NCI-H526 treated with DMSO at 0.1 percent for 48 hours (cell line): ENCODE results near the gene SETD2.
"Not testable (repeated sequence)": the region's sequence is repeated elsewhere in the genome, so short reads cannot be mapped to it uniquely, and the experiment has no call there.

Experiments
- DNase-seq: peaks from one replicate; lab custom pipeline; 2025; lab: John Stamatoyannopoulos, UW

Gene SETD2, protein sequence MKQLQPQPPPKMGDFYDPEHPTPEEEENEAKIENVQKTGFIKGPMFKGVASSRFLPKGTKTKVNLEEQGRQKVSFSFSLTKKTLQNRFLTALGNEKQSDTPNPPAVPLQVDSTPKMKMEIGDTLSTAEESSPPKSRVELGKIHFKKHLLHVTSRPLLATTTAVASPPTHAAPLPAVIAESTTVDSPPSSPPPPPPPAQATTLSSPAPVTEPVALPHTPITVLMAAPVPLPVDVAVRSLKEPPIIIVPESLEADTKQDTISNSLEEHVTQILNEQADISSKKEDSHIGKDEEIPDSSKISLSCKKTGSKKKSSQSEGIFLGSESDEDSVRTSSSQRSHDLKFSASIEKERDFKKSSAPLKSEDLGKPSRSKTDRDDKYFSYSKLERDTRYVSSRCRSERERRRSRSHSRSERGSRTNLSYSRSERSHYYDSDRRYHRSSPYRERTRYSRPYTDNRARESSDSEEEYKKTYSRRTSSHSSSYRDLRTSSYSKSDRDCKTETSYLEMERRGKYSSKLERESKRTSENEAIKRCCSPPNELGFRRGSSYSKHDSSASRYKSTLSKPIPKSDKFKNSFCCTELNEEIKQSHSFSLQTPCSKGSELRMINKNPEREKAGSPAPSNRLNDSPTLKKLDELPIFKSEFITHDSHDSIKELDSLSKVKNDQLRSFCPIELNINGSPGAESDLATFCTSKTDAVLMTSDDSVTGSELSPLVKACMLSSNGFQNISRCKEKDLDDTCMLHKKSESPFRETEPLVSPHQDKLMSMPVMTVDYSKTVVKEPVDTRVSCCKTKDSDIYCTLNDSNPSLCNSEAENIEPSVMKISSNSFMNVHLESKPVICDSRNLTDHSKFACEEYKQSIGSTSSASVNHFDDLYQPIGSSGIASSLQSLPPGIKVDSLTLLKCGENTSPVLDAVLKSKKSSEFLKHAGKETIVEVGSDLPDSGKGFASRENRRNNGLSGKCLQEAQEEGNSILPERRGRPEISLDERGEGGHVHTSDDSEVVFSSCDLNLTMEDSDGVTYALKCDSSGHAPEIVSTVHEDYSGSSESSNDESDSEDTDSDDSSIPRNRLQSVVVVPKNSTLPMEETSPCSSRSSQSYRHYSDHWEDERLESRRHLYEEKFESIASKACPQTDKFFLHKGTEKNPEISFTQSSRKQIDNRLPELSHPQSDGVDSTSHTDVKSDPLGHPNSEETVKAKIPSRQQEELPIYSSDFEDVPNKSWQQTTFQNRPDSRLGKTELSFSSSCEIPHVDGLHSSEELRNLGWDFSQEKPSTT (N-terminal part only)

DNA sequence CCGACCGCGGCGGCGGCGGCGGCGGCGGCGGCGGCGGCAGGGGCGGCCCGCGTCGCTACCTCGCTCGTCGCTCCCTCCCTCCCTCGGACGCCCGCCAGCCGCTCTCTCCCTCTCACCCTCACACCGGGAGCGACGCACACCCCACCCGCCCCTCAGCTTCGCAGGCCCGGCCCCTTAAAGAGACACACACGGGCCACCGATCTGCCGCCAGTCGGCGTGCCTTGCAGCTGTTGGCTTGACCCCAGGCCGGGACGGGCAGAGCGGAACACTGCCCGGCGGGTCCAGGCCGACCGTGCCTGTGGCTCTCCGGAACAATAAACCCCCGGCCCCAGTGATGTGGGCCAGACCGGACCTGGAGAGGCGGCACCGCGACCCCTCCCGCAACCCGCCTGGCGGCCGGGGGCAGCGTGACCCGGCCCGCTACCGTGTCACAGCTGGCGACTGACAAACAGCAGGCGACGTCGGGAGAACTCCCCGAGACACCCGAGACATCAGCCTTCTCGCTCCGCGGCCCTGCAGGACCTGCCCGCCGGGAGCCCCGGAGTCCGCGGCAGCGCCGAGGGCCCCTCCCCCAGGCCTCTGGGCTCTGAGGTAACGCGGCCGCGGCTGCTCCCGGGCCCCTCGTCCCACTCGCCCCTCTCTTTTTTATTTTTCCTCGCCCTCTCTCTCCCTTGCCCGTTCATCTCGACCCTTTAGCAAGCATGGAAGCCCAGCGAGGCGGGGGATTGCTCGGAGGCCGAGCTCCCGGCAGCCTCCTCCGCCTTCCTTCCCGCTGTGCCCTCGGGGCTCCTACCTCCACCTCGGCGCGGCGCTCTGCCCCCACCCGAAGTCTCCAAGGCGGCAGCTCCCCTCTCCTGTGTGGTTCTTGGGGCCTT, at the start of gene SETD2:
TSS of gene SETD2 (minus strand) at position 107 of the 875 bp plus-strand sequence. CDS start 189 bp downstream, outside the sequence.
- DNase-seq: peak; percentile 88

DNA sequence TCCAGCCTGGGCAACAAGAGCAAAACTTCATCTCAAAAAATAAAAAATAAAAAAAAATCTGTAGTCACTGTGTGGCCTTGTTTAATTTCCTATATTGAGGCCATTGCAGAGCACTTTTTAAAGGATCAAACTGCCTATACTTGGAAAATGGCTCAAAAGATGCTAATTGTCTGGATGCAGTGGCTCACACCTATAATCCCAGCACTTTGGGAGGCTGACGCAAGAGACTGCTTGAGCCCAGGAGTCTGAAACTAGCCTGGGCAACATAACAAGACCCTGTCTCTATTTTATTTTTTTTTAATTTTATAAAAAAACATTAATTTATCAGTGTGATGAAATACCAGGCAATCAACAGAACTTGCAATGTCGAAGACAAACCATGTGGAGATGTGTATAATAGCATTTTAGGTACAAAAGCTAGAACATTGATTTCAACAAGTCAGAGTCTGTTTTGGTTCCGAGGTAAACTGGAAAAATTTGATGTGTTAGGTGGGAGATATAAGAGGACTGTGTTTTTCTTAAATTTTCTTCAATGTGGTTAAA, 47.0 kb upstream of the SETD2 start:
- DNase-seq: no peak

DNA sequence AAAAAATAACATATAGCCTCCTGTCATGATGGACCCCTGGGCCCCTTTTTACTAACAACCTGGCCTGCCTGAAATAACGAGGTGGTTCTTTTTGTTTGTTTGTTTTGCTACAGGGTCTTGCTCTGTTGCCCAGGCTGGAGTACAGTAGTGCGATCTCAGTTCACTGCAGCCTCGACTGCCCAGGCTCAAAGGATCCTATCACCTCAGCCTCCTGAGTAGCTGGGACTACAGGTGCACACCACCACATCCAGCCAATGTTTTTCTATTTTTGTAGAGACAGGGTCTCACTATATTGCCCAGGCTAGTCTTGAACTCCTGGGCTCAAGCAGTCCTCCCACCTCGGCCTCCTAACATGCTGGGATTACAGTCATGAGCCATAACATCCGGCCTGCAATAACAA, 42.1 kb upstream of the SETD2 start:
- not testable (repeated sequence) for DNase-seq

DNA sequence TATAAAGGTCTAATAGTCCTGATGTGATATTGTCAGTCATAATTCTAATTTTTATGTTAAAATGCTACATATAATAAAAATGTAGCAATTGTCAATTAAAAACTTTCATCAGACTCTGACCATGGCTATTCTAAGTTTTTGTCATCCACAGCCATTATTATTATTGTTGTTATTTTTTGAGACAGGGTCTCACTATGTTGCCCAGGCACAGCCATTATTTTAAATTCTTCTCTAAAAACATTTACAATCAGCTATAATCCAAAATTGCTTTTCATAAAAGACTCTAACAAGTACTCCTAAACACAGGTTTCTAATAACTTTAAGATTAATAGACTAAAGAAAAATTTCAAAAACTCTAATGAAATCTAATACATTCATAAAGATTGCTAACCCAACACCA, 41.0 kb upstream of the SETD2 start:
- DNase-seq: no peak

DNA sequence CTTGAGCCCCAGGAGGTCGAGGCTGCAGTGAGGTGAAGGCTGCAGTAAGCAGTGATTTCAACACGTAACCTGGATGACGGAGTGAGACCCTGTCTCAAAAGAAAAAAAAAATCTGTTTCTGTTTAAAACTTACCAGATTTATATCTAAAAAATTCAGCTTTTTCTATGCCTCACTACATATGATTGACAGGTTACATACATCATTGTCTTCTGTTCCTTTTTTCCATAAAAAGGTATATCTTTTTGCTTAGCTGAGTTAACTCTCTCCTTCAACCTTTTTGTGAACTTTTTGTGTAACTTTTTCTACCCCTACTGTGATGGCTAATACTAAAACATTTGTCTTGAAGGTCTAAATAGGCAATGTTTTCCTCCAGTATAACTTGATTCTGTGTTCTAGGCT, 38.6 kb upstream of the SETD2 start:
- DNase-seq: no peak

DNA sequence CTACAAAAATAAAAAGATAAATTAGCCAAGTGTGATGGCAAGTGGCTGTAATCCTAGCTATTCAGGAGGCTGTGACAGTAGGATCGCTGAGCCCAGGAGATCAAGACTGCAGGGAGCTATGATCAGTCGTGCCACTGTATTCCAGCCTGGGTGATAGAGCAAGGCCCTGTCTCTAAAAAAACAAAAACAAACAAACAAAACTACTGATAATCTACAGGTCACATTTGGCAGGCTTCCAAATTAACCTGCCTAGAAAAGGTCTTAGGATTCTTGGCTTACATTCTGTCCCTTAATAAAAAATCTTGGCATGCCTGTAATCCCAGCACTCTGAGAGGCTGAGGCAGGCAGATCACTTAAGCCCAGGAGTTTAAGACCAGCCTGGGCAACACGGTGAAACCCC, 33.4 kb upstream of the SETD2 start:
- DNase-seq: no peak

DNA sequence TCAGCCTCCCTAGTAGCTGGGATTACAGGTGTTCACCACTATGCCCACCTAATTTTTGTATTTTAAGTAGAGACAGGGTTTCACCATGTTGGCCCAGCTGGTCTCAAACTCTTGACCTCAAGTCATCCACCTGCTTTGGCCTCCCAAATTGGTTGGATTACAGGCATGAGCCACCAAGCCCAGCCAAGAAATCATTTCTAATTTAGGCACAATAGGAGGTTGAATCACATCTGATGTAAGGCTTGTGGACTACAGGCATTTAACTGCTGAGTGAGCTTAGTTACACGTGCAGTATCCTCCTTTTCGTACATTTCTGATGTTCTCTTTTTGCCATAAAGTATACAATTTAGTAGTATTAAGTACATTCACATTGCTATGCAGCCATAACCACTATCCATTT, 31.1 kb upstream of the SETD2 start:
- DNase-seq: no peak

DNA sequence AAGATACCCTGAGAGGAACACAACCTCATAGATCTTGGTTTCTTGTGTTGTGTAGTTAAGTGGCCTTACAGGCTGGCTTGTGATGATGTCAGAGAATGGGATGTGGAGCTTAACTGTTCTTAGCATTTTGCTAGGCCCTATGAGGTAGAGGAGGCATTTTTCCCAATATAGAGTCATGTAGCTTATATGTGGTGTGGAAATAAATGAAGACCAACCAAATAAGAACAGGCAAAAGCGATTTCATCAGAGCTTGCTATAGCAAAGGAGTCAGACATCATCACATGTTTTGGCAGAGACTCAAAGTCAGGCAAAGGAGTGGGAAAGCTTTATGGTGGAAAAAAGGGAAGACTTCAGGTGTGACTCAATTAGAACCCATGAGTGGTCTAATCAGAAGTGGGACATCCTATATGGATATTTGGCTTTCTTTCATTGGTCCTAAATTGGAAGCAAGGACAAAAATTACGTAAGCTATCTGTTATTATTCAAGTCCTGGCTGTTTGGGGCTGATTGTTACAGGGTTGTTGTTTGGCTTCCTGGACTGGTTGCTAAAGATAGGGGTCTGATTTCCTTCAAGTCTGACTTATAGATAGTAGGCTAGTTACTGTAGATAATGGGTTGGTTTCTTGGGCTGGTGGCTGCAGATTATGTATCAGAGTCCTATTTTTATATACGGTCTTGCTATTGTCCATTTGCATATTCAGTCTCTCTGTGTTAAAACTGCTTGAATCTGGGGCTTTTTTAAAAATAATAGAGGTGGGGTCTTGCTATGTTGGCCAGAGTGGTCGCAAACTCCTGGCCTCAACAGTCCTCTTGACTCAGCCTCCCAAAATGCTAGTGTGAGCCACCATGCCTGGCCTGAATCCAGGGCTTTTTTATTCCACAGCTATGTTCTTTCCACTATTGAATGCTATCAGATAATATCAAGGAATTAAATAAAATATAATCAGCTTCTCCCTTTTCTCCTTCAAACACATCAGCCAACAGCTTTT, 30.3 kb upstream of the SETD2 start:
- no peak for DNase-seq

DNA sequence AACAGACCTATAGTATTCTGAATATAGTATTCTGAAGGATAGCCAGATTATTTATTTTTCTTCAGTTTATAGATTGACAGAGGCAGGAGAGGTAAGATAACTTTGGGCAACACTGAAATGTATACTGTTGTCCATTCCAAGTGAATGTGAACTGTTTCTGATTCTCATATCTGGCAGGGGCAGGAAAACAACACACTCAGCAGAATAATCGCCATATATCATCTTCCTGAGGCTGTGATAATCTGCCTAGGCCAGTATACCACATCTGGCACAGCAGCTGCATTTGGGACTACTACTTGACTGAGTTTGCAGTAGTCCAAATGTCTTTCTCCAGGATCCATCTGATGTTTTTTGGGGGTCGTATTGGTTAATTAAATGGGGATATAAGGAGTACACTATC, 22.4 kb upstream of the SETD2 start:
- no peak for DNase-seq

DNA sequence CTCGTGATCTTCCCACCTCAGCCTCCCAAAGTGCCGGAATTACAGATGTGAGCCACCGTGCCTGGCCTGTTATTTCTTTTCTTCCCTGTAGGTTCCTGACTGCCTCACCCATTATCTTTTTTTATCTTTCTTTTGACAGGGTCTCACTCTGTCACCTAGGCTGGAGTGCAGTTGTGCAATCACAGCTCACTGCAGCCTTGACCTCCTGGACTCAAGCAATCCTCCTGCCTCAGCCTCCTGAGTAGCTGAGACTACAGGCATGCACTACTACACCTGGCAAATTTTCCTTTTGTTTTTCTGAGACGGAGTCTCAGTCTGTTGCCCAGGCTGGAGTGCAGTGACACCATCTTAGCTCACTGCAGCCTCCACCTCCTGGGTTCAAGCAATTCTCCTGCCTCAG, 17.8 kb upstream of the SETD2 start:
- DNase-seq: not testable (repeated sequence)

DNA sequence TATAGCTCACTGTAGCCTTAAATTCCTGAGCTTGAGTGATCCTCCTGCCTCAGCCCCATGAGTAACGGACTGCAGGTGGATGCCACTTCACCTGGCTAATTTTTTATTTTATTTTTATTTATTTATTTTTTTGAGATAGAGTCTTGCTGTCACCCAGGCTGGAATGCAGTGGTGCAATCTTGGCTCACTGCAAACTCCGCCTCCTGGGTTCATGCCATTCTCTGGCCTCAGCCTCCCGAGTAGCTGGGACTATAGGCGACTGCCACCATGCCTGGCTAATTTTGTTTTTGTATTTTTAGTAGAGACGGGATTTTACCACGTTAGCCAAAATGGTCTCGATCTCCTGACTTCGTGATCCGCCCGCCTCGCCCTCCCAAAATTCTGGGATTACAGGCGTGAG, 16.1 kb upstream of the SETD2 start:
- DNase-seq: not testable (repeated sequence)

DNA sequence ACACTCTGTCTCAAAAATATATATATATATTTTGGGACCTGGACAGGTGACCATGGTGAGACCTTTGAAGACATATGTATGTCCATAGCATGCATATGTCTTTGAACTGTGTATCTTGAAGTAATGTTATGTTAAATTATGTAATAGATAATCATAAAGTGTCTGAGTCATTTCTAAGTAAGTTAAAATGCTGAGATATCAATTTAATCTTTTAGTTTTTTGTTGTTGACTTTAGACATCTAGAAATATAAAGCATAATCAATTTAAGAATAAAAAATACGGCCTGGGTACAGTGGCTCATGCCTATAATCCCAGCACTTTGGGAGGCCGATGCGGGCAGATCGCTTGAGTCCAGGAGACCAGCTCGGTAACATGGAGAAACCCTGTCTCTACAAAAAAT, 12.7 kb upstream of the SETD2 start:
- DNase-seq: no peak

DNA sequence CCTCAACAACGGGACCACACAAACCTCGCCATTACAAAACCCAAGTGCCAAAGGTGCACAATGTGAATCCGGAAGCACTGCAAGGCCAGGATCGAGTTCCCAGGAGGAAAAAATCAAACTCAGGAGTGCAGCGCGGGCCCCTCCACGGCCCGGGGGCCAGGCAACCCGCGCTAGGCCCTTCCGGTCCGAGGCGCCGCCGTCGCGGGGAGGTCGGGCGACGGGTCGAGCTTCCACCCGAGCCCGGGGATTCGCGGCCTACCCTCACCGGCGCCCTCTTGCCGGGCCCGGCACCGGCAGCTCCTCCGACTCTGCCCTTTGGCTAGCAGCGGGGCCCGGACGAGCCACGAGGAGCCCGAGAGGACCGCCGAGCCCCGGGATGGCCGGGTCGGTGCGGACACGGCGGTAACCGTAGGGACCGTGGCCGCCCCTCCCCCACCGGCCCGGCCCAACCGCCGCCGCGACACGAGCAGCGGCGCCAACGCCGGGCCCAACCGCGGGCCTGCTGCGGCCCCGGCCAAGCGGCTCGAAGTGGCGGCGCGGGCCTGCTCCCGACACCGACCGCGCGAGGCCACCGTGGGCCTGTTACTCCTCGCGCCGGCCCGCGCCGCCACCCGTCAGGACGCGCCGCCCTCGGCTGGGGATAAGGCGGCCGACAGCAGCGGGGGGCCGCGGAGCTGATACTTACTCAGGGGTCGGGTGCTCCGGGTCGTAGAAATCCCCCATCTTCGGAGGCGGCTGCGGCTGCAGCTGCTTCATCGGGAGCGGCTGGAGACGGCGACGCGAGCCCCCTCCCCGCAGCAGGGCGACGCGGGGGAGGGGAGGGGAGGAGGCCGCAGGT, 525 bp downstream of the SETD2 start:
- peak; percentile 31 for DNase-seq

DNA sequence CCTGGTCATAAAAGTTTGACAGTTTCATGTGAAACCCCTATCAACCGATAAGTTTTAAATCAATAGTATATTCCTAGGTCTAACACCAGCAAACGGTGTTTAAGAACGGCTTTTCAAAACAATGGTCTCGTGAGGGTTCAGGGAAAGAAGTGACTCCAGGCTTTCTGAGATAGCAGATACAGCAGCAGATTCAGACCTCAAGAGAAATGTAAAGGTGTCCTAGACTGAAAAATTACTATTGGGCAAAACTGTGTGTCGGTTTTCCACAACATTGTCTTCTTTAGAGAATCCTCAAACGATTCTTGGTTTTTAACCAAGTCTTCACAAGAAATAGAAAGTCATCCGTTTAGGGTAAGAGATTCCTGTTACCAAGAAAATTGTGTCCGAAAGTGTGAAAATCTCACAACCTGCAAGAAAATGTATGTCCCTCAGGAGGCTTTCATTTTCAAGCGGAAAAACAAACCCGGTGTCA, 1.2 kb downstream of the SETD2 start:
- DNase-seq: no peak

DNA sequence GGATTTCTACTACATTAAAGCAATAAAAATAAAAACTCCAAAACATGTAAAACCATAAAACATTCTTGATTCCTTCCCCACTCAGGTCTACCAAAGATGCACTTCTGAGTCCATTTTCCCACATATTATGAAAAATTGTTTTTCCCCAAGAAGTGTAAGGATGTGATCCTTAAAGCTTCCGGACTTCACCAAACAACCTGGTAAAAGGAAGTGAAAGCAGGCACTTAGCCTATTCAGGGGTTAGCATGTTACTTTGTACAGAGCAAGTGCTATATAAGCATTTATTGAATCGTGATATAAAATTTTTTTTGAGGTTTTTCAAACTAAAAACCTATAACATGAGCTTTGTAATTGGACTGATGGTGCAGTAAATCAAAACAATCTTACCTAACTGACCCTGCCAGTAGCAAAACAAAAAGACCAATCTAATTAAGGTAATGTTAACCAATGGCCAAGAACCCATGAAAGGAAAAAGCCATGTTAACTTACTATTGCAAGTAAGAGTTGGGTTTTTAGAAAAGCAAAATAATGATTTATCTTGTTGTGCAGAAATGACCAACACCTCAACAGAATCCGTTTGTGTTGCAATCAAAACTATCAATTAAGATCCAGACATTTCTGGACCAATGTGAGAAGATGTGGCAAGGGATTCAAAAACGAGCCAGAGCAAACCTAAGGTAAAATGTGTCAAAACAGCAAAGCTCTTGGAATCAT, 1.8 kb downstream of the SETD2 start:
- DNase-seq: no peak

DNA sequence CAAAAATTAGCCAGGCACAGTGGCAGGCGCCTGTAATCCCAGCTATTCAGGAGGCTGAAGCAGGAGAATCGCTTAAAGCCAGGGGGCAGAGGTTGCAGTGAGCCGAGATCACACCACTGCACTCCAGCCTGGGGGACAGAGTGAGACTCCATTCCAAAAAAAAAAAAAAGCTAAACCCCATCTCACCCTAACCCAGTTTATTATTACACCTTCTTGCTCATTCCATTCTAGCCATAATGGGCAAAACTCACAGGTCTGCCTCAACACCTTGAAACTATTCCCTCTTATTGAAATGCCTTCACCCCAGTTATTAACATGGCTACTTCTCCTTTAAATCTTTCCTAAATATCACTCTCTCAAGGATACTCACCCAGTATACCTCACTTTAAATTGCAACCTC, 4.1 kb downstream of the SETD2 start:
- DNase-seq: no peak

DNA sequence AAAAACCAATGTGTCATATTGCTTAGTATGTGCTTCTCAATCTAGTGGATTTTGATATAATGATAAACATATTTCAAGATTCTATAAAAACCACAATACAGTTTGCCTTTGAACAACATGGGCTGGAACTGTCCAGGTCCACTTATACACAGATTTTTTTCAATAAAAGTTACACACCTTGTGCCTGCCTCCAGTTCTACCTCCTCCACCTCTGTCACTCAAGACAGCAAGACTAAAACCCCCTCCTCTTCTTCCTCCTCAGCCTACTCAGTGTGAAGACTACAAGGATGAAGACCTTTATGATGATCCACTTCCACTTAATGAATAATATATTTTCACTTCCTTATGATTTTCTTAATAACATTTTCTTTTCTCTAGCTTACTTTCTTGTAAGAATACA, 5.7 kb downstream of the SETD2 start:
- DNase-seq: no peak

DNA sequence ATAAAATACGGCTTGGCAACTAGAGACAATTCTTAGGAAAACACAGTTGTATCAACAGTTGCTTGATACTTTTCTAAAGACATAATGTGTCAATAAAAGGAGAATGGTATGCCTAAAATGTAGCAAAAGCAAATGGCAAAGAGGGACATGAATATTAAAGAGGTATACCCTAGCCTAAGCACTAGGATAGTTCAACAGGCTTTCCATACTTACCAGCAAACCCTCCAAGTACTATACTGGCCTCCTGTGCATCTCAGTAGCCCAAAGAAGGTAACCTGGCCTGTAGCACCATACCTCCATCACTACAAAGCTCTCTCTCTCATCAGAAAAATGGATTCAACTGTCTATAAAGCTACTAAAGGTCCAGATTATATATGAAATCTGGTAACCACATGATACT, 7.5 kb downstream of the SETD2 start:
- DNase-seq: no peak
